Cardiac fibroblast (primary cell): ENCODE measurements around the gene CNDP1.

Experiments
- DNase-seq, 2 donors: peaks; one replicate each; pipeline versions ENCODE4 v3.0.0 to v3.0.0-alpha.2; 2010; ENCODE audit warnings: low read depth in 2 of 2
- H3K4me3 ChIP-seq, 2 donors: replicated peaks in 1 of 2; 1 replicate in 1 of 2; 2 replicates in 1 of 2; pipeline ENCODE4 v1.5.1; 2011; ENCODE audit warnings: low read depth in 2 of 2, low read length in 2 of 2, mild to moderate bottlenecking in 2 of 2, moderate library complexity in 1 of 2
- TF ChIP-seq, protein P1 (sequence below): IDR thresholded peaks from one replicate; pipeline ENCODE4 v1.5.1; 2011; ENCODE audit warnings: low read depth, mild to moderate bottlenecking, low read length, inconsistent platforms

CNDP1 gene

DNA sequence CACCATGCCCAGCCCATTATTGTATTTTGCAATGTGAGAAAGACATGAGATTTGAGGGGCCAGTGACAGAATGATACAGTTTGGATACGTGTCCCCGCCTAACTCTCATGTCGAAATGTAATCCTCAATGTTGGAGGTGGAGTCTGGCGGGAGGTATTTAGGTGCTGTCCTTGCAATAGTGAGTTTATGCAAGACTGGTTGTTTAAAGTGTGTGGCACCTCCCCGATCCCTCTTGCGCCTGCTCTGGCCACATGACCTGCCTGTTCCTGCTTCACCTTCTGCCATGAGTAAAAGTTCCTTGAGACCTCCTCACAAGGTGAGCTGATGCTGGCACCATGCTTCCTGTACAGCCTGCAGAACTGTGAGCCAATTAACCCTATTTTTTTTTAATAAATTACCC lies 16.6 kb downstream of the CNDP1 start:
- no peak overlapping the region for H3K4me3 ChIP-seq
- TF ChIP-seq, protein P1, sequence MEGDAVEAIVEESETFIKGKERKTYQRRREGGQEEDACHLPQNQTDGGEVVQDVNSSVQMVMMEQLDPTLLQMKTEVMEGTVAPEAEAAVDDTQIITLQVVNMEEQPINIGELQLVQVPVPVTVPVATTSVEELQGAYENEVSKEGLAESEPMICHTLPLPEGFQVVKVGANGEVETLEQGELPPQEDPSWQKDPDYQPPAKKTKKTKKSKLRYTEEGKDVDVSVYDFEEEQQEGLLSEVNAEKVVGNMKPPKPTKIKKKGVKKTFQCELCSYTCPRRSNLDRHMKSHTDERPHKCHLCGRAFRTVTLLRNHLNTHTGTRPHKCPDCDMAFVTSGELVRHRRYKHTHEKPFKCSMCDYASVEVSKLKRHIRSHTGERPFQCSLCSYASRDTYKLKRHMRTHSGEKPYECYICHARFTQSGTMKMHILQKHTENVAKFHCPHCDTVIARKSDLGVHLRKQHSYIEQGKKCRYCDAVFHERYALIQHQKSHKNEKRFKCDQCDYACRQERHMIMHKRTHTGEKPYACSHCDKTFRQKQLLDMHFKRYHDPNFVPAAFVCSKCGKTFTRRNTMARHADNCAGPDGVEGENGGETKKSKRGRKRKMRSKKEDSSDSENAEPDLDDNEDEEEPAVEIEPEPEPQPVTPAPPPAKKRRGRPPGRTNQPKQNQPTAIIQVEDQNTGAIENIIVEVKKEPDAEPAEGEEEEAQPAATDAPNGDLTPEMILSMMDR: no peak
- no peak for DNase-seq

DNA sequence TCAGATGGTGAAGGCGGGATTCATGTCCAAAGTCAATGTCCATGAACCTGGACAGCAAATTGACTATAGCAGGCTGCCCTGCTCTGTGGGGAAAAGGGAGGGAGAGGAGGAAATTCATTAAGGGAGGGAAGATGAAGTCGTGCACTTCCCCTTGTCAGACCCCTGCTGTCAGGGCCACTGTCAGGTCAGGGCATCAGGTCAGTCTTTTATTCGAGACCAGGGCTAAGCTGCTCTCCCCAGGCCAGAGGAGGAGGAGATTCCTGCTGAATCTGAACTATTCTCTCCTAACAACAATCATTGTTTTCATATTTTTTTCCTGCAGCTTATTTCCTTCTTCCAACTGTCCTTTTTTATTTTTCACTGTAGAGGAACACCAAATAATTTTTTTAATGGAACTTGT lies 17.2 kb downstream of the CNDP1 start:
- no peak for DNase-seq
- TF ChIP-seq, protein P1: no peak
- no peak overlapping the region for H3K4me3 ChIP-seq

- no peak overlapping the region for H3K4me3 ChIP-seq
- TF ChIP-seq, protein P1: peak; percentile 77
- peak; percentile 87 to 89 for DNase-seq
Measured at GRCh38 chr18:74551936-74552555, 17.7 kb downstream of the CNDP1 start.

DNA sequence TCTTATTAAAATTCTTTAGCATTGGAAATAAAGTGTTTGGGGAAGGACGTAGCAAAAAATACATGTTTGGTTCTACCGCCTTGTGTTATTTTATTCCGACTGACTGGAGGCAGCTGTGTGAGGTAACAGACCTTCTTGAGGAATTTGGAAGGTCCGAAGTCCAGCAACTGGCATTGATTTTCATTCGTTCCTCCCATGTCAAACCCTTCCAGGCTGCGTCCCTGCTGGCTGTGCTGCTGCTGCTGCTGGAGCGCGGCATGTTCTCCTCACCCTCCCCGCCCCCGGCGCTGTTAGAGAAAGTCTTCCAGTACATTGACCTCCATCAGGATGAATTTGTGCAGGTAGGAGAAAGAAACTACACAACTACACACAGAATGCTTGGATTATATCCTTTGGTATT lies 21.8 kb downstream of the CNDP1 start:
- TF ChIP-seq, protein P1: no peak
- H3K4me3 ChIP-seq: no peak overlapping the region
- no peak for DNase-seq

DNA sequence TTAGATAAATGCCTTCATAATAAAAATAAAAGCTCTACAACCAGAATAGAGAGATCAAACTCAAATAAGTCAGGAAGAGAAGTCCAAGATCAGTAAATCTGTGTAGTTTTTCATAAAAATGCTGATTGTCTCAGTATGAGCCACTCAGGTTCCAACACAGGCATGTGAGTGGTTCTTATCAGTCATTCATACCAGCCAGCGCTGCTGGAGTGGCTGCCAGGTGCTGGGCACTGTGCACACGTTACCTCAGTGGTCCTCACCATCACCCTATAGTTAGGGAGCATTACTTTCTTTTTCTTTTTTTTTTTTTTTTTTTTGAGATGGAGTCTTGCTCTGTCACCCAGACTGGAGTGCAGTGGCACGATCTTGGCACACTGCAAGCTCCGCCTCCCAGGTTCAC lies 23.8 kb downstream of the CNDP1 start:
- no peak for DNase-seq
- H3K4me3 ChIP-seq: no peak overlapping the region
- TF ChIP-seq, protein P1: no peak

GRCh38 chr18:74562131-74562730 lies 27.9 kb downstream of the CNDP1 start:
- TF ChIP-seq, protein P1: no peak
- H3K4me3 ChIP-seq: no peak overlapping the region
- no peak for DNase-seq

DNA sequence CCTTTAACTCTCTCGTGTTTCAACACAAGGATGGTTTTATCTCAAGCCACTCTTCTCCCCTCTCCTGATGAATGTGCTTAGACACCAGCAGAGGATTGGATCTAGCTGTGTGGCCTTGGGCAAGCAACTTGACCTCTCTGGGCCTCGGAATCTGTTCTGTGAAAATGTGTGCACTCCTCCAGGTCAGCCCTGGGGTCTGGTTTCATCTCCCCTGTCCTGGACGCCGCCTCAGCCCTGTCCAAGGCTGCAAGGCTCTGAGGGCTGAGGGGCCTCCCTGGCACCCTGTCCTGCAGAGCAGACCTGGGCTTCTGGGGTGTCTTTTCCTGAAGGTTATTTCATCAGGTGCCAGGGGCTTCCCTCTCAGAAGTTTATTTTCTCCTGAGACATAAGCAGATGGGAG lies 28.5 kb downstream of the CNDP1 start:
- H3K4me3 ChIP-seq: no peak overlapping the region
- TF ChIP-seq, protein P1: no peak
- no peak for DNase-seq
